ENCODE data around the gene CFHR1. TPM values are rescaled to one million over a fixed set of nuclear protein-coding genes. Genes with fewer than 3 reads are reported as not detected.

The CFHR1 gene
- total RNA-seq, 1 experiment from 2014 or later: 0.23 TPM

DNA sequence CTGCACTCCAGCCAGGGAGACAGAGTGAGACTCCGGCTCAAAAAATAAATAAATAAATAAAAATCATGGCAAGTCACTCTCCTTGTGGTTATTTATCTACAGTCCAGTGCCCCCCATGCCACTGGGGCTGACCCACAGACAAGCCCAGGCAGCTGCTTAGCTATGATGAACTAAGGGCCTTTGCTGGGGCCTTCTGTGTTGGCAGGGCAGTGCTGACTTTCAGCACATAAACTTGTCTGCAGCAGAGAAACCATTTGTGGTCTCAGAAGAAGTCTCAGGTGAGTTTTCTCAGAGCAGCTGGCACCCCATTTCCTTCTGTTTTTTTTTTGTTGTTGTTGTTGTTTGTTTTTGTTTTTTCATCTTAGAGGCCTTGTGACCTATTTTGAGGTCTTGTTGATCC is 47.4 kb downstream of the CFHR1 start:
- no peaks in the 10 kb centered on the region for H3K36me3 ChIP-seq (ENCODE audit: control insufficient read depth, insufficient read depth, low read length)
- H3K4me3 ChIP-seq (ENCODE audit: low read depth in 2 of 2, low read length in 2 of 2): no peak overlapping the region
- H3K9me3 ChIP-seq (ENCODE audit: control insufficient read depth, insufficient read depth, low read depth, low read length): no peaks in the 10 kb centered on the region
- DNase-seq (ENCODE audit: low read depth, low spot score) (no peak), ATAC-seq (no peak)
- TF ChIP-seq SIN3A (IDR thresholded peaks at IDR 0.05; ENCODE audit: borderline replicate concordance, insufficient read depth, low read depth, low read length): no peak
- TF ChIP-seq, protein P1, sequence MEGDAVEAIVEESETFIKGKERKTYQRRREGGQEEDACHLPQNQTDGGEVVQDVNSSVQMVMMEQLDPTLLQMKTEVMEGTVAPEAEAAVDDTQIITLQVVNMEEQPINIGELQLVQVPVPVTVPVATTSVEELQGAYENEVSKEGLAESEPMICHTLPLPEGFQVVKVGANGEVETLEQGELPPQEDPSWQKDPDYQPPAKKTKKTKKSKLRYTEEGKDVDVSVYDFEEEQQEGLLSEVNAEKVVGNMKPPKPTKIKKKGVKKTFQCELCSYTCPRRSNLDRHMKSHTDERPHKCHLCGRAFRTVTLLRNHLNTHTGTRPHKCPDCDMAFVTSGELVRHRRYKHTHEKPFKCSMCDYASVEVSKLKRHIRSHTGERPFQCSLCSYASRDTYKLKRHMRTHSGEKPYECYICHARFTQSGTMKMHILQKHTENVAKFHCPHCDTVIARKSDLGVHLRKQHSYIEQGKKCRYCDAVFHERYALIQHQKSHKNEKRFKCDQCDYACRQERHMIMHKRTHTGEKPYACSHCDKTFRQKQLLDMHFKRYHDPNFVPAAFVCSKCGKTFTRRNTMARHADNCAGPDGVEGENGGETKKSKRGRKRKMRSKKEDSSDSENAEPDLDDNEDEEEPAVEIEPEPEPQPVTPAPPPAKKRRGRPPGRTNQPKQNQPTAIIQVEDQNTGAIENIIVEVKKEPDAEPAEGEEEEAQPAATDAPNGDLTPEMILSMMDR (IDR thresholded peaks at IDR 0.05): no peak
- TF ChIP-seq POLR2AphosphoS5 (IDR thresholded peaks at IDR 0.05; ENCODE audit: low read depth, low read length): no peak
- no peak for TF ChIP-seq TCF7L2 (IDR thresholded peaks at IDR 0.05; ENCODE audit: low read depth, low read length)
- TF ChIP-seq, protein P2, sequence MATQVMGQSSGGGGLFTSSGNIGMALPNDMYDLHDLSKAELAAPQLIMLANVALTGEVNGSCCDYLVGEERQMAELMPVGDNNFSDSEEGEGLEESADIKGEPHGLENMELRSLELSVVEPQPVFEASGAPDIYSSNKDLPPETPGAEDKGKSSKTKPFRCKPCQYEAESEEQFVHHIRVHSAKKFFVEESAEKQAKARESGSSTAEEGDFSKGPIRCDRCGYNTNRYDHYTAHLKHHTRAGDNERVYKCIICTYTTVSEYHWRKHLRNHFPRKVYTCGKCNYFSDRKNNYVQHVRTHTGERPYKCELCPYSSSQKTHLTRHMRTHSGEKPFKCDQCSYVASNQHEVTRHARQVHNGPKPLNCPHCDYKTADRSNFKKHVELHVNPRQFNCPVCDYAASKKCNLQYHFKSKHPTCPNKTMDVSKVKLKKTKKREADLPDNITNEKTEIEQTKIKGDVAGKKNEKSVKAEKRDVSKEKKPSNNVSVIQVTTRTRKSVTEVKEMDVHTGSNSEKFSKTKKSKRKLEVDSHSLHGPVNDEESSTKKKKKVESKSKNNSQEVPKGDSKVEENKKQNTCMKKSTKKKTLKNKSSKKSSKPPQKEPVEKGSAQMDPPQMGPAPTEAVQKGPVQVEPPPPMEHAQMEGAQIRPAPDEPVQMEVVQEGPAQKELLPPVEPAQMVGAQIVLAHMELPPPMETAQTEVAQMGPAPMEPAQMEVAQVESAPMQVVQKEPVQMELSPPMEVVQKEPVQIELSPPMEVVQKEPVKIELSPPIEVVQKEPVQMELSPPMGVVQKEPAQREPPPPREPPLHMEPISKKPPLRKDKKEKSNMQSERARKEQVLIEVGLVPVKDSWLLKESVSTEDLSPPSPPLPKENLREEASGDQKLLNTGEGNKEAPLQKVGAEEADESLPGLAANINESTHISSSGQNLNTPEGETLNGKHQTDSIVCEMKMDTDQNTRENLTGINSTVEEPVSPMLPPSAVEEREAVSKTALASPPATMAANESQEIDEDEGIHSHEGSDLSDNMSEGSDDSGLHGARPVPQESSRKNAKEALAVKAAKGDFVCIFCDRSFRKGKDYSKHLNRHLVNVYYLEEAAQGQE (IDR thresholded peaks at IDR 0.05; ENCODE audit: insufficient read depth in 1 of 2, low read depth in 2 of 2, low read length in 1 of 2): no peak
- intact Hi-C loops (cut with micrococcal nuclease; ENCODE audit: unreplicated experiment): no loop called here
- no peaks in the 10 kb centered on the region for H3K27me3 ChIP-seq (ENCODE audit: control insufficient read depth, insufficient read depth, low read length)
- in situ Hi-C loops (cut with HindIII; ENCODE audit: low pct_unique_long_range_greater_than_20kb, low sequenced_read_pairs): no loop called here
- ChIA-PET POLR2A (no interaction called here), CTCF (no interaction called here)
- H3K27ac ChIP-seq (ENCODE audit: low read length): no peak overlapping the region
- no peaks in the 10 kb centered on the region for H3K4me1 ChIP-seq (ENCODE audit: control insufficient read depth, insufficient read depth, low read length)
- BruUV-seq (replicated peaks): no TSS peak

DNA sequence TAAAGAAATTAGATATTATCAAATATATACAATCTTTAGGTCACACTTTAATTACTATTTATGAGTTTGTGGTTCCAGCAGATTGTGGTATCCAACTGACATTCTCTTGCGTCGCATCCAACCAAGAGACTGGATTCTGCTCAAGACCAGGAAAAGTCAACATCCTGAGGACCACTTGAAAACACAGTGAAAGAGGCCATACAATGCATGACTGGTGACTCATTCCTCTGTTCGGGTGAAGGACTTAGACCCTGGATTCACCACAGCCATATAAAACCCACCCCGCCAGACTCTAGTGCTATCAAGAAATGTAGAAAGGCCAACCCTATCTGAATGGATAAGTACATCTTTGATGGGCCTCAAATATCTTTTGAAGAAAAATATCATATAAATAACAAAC is 53.9 kb downstream of the CFHR1 start:
- POLR2A ChIA-PET: no interaction called here
- no peak for DNase-seq (ENCODE audit: low read depth, low spot score)
- no peaks in the 10 kb centered on the region for H3K36me3 ChIP-seq (ENCODE audit: control insufficient read depth, insufficient read depth, low read length)
- CTCF ChIA-PET: no interaction called here
- H3K27me3 ChIP-seq (ENCODE audit: control insufficient read depth, insufficient read depth, low read length): no peaks in the 10 kb centered on the region
- TF ChIP-seq, protein P2 (IDR thresholded peaks at IDR 0.05; ENCODE audit: insufficient read depth in 1 of 2, low read depth in 2 of 2, low read length in 1 of 2): no peak
- TF ChIP-seq SIN3A (IDR thresholded peaks at IDR 0.05; ENCODE audit: borderline replicate concordance, insufficient read depth, low read depth, low read length): no peak
- ATAC-seq: no peak
- no peaks in the 10 kb centered on the region for H3K4me1 ChIP-seq (ENCODE audit: control insufficient read depth, insufficient read depth, low read length)
- H3K27ac ChIP-seq (ENCODE audit: low read length): no peak overlapping the region
- no peaks in the 10 kb centered on the region for H3K9me3 ChIP-seq (ENCODE audit: control insufficient read depth, insufficient read depth, low read depth, low read length)
- no peak overlapping the region for H3K4me3 ChIP-seq (ENCODE audit: low read depth in 2 of 2, low read length in 2 of 2)
- in situ Hi-C loops (cut with HindIII; ENCODE audit: low pct_unique_long_range_greater_than_20kb, low sequenced_read_pairs): no loop called here
- intact Hi-C loops (cut with micrococcal nuclease; ENCODE audit: unreplicated experiment): no loop called here
- no TSS peak for BruUV-seq (replicated peaks)
